Measurements from ENCODE around the gene TARS3. TPM values are rescaled to one million over a fixed set of nuclear protein-coding genes. Genes with fewer than 3 reads are reported as not detected.
A peak's percentile ranks its signal among the peaks of the same experiment; 100 is the strongest.

Gene TARS3
- total and polyA plus RNA-seq, 4 experiments from 2014 or later: 8.9 to 39.8 (median 26.5) TPM

DNA sequence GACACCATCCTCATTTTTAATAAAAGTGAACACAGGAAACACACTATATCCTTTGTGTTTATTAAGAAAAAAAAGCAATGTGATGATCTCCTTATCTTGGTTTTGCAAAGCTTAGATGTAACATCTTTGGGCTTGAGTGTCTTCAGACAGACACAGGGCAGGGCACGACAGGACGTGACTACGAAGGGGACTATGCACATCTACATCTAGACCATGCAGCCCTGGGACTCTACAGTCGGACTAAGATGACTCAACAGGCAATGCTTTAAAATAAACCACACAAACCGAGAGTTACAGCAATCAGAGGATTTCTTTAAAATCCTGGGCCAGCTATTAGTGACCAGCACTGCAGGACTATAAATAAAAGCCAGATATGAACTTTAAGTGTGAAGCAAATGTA lies 49.3 kb downstream of the TARS3 start:
- no peaks in the 10 kb centered on the region for H3K9me3 Mint-ChIP-seq
- no peak overlapping the region for H3K4me3 Mint-ChIP-seq
- H3K27me3 ChIP-seq (ENCODE audit: insufficient read depth, low read length): no peaks in the 10 kb centered on the region
- DNase-seq: no peak
- no peak overlapping the region for H3K4me3 ChIP-seq (ENCODE audit: low read length in 2 of 2)
- H3K27me3 Mint-ChIP-seq: no peaks in the 10 kb centered on the region
- intact Hi-C loops (cut with micrococcal nuclease): no loop called here
- peaks cover 1 to 14% (median 7%) of the 10 kb centered on the region in 4 donors for H3K4me1 Mint-ChIP-seq
- peaks cover 66 to 74% of the 10 kb centered on the region in 2 donors for H3K36me3 Mint-ChIP-seq
- H3K4me1 ChIP-seq (ENCODE audit: insufficient read depth, low read length): no peaks in the 10 kb centered on the region
- H3K27ac ChIP-seq (ENCODE audit: low read depth, low read length): no peak overlapping the region
- peaks cover 45% of the 10 kb centered on the region for H3K36me3 ChIP-seq (ENCODE audit: insufficient read depth, low read length)
- ChIA-PET CTCF (ENCODE audit: partially characterized antibody) (no interaction called here), POLR2A (ENCODE audit: partially characterized antibody) (no interaction called here)
- peak overlapping the region in 2 of 7 donors; percentile 25 to 48 for H3K27ac Mint-ChIP-seq
- H3K9me3 ChIP-seq (ENCODE audit: control insufficient read depth in 1 of 2, low read length in 2 of 2): no peaks in the 10 kb centered on the region

DNA sequence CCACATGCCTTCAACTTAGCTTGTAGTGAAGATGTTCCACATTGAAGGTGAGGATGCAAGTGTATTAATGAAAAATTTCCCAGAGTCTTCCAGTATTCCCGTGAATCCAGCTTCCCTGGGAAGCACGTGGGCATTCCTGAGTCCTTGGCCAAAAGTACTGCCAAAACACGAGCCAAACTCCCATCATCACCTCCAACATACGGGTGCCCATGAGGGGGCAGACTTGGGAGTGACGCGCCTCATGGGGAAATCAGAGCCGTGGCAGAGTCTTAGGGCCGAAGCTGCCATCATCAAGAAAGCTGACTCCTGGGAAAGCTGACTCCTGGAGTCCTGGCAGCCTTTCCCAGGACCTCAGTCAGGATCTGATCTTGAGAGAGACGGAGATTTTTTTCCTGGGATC lies 52.0 kb downstream of the TARS3 start:
- no peaks in the 10 kb centered on the region for H3K27me3 Mint-ChIP-seq
- no peaks in the 10 kb centered on the region for H3K9me3 ChIP-seq (ENCODE audit: control insufficient read depth in 1 of 2, low read length in 2 of 2)
- no peak for DNase-seq
- no peaks in the 10 kb centered on the region for H3K4me1 ChIP-seq (ENCODE audit: insufficient read depth, low read length)
- peaks cover 3 to 10% (median 7%) of the 10 kb centered on the region in 4 donors for H3K4me1 Mint-ChIP-seq
- H3K27me3 ChIP-seq (ENCODE audit: insufficient read depth, low read length): no peaks in the 10 kb centered on the region
- CTCF ChIA-PET (ENCODE audit: partially characterized antibody): no interaction called here
- no peak overlapping the region for H3K4me3 ChIP-seq (ENCODE audit: low read length in 2 of 2)
- H3K27ac ChIP-seq (ENCODE audit: low read depth, low read length): no peak overlapping the region
- no peak overlapping the region for H3K4me3 Mint-ChIP-seq
- intact Hi-C loops (cut with micrococcal nuclease): no loop called here
- no peak overlapping the region for H3K27ac Mint-ChIP-seq
- POLR2A ChIA-PET (ENCODE audit: partially characterized antibody): no interaction called here
- H3K9me3 Mint-ChIP-seq: no peaks in the 10 kb centered on the region
- H3K36me3 ChIP-seq (ENCODE audit: insufficient read depth, low read length): peaks cover 59% of the 10 kb centered on the region
- peaks cover 67 to 78% of the 10 kb centered on the region in 2 donors for H3K36me3 Mint-ChIP-seq

DNA sequence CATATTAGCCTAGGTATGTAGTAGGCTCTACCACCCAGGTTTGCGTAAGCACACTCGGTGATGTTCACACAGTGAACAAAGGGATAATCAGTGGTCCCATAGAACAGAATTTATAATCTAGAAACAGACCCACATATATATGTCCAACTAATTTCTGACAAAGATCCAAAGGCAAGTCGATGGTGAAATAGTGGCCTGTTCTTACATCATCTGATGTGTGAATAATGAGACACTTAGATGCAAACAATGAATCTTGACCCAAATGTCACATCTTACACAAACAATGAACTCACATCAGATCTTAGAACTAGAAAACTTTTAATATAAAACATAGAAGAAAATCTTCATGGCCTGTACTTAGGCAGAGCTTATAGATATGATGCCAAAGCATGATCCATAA lies 54.5 kb downstream of the TARS3 start:
- no peak for DNase-seq
- Histone ChIP-seq H3K27ac (ENCODE audit: low read depth, low read length) (no peak overlapping the region), H3K4me3 (ENCODE audit: low read length in 2 of 2) (no peak overlapping the region), H3K27me3 (ENCODE audit: insufficient read depth, low read length) (no peaks in the 10 kb centered on the region), H3K36me3 (ENCODE audit: insufficient read depth, low read length) (peaks cover 48% of the 10 kb centered on the region), H3K4me1 (ENCODE audit: insufficient read depth, low read length) (no peaks in the 10 kb centered on the region), H3K9me3 (ENCODE audit: control insufficient read depth in 1 of 2, low read length in 2 of 2) (no peaks in the 10 kb centered on the region)
- H3K36me3 Mint-ChIP-seq: peaks cover 60 to 70% of the 10 kb centered on the region in 2 donors
- intact Hi-C loops (cut with micrococcal nuclease): no loop called here
- H3K4me3 Mint-ChIP-seq: no peak overlapping the region
- H3K27ac Mint-ChIP-seq: no peak overlapping the region
- CTCF ChIA-PET (ENCODE audit: partially characterized antibody): no interaction called here
- POLR2A ChIA-PET (ENCODE audit: partially characterized antibody): no interaction called here
- peaks cover 0 to 5% (median 2%) of the 10 kb centered on the region in 4 donors for H3K4me1 Mint-ChIP-seq
- H3K27me3 Mint-ChIP-seq: no peaks in the 10 kb centered on the region
- H3K9me3 Mint-ChIP-seq: no peaks in the 10 kb centered on the region

DNA sequence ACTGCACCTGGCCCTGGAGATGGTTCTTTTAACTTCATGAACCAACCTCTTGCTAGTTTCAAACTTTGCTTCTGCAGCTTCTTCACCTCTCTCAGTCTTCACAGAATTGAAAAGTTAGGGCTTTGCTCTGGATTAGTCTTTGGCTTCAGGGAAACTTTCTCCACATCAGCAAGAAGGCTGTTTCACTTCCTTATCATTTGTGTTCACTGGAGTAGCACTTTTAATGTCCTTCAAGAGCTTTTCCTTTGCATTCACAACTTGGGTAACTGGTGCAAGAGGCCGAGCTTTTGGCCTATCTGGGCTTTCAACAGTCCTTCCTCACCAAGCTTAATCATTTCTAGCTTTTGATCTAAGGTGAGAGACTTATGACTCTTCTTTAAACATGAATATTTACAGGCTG lies 56.4 kb downstream of the TARS3 start:
- Histone ChIP-seq H3K36me3 (ENCODE audit: insufficient read depth, low read length) (peaks cover 36% of the 10 kb centered on the region), H3K4me3 (ENCODE audit: low read length in 2 of 2) (no peak overlapping the region), H3K27me3 (ENCODE audit: insufficient read depth, low read length) (no peaks in the 10 kb centered on the region), H3K9me3 (ENCODE audit: control insufficient read depth in 1 of 2, low read length in 2 of 2) (no peaks in the 10 kb centered on the region), H3K4me1 (ENCODE audit: insufficient read depth, low read length) (no peaks in the 10 kb centered on the region), H3K27ac (ENCODE audit: low read depth, low read length) (no peak overlapping the region)
- intact Hi-C loops (cut with micrococcal nuclease): no loop called here
- no peaks in the 10 kb centered on the region for H3K27me3 Mint-ChIP-seq
- ChIA-PET POLR2A (ENCODE audit: partially characterized antibody) (interaction anchor here (1.4 kb wide), 1 partner anchor 15 kb away, joined by 3 read pairs; no protein-coding TSS in a partner anchor), CTCF (ENCODE audit: partially characterized antibody) (no interaction called here)
- no peak overlapping the region for H3K27ac Mint-ChIP-seq
- no peak overlapping the region for H3K4me3 Mint-ChIP-seq
- no peaks in the 10 kb centered on the region for H3K9me3 Mint-ChIP-seq
- peaks cover 0 to 11% (median 7%) of the 10 kb centered on the region in 4 donors for H3K4me1 Mint-ChIP-seq
- DNase-seq: no peak
- H3K36me3 Mint-ChIP-seq: peaks cover 45 to 67% of the 10 kb centered on the region in 2 donors

DNA sequence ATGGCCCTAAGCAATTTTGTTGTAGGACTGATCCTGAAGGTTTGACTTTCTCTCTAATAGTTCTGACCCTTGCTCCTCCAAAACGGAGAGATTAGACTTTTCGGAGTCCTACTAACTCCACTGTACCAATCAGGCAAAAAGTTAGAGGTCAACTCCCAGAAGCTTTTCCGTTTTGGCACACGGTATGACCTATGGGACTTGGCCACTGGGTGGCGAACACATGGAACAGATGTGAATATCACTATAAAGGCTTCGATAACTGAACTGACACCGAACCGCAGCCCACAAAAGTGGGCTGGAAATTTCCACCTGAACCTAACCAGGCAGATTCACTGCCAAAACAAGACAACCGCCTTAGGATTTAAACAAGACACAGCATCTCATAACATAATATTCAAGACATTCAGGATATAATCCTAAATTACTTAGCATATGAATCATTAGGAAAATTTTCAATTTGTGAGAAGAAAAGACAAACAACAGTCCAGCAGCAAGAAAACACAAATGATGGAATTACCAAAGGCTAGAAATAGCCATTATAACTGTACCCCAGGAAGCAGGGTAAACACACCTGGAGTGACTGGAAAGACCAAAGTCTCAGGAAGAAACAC lies 59.9 kb downstream of the TARS3 start:
- Mint-ChIP-seq H3K27me3 (no peaks in the 10 kb centered on the region), H3K4me3 (no peak overlapping the region), H3K27ac (peak overlapping the region in 3 of 7 donors; percentile 36 to 77 (median 37)), H3K4me1 (peaks cover 0 to 11% (median 7%) of the 10 kb centered on the region in 4 donors), H3K9me3 (no peaks in the 10 kb centered on the region), H3K36me3 (peaks cover 24 to 57% of the 10 kb centered on the region in 2 donors)
- H3K27ac ChIP-seq (ENCODE audit: low read depth, low read length): no peak overlapping the region
- no peaks in the 10 kb centered on the region for H3K4me1 ChIP-seq (ENCODE audit: insufficient read depth, low read length)
- POLR2A ChIA-PET (ENCODE audit: partially characterized antibody): no interaction called here
- no peak for DNase-seq
- no peak overlapping the region for H3K4me3 ChIP-seq (ENCODE audit: low read length in 2 of 2)
- no peaks in the 10 kb centered on the region for H3K27me3 ChIP-seq (ENCODE audit: insufficient read depth, low read length)
- H3K36me3 ChIP-seq (ENCODE audit: insufficient read depth, low read length): peaks cover 15% of the 10 kb centered on the region
- CTCF ChIA-PET (ENCODE audit: partially characterized antibody): no interaction called here
- H3K9me3 ChIP-seq (ENCODE audit: control insufficient read depth in 1 of 2, low read length in 2 of 2): no peaks in the 10 kb centered on the region
- intact Hi-C loops (cut with micrococcal nuclease): no loop called here

DNA sequence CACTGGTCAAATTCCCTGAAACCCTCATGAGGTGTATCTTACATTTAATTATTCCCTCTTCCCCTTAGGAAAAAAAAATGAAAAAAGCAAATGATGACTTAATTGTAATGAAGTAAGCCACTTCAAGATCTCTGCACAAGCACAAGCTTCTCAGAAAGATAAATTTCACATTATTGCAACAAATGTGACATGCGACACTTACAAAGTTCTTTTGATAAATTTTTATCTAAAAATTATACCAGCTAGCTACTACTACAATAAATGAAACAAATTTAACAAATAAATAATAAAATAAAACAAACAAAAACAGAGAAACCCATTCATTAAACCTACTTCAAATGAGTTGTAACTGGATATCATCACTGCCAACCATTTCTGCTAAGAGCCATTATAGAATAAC lies 62.1 kb downstream of the TARS3 start:
- no peaks in the 10 kb centered on the region for H3K27me3 Mint-ChIP-seq
- POLR2A ChIA-PET (ENCODE audit: partially characterized antibody): interaction anchor here (1.0 kb wide), 1 partner anchor 9 kb away, joined by 3 read pairs; no protein-coding TSS in a partner anchor

DNA sequence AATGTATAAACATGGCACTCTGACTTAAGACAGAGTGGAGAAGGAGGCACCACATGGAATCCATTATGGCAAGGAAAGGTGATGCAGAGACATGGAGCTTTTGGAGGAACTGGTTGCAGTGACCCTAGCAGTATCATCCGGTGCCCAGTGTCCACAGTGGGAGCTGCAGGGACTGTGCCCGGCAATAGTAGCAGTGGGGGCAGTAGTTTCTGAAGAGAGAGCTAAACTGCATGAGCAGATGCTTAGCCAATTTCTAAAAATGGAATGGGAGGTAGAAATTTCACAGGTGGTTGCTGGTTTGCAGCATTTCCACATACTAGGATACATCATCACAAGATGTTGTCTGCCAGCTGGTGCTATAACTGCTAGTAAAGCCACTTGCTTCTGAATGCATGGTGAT lies 64.3 kb downstream of the TARS3 start:
- intact Hi-C loops (cut with micrococcal nuclease): no loop called here
- no peaks in the 10 kb centered on the region for H3K9me3 Mint-ChIP-seq
- CTCF ChIA-PET (ENCODE audit: partially characterized antibody): interaction anchor here (1.0 kb wide), 2 partner anchors 17 to 19 kb away, joined by 3 read pairs; no protein-coding TSS in a partner anchor

More for the DNA sequence above, 62.1 kb downstream of the TARS3 start:
- Histone ChIP-seq H3K4me1 (ENCODE audit: insufficient read depth, low read length) (no peaks in the 10 kb centered on the region), H3K27me3 (ENCODE audit: insufficient read depth, low read length) (no peaks in the 10 kb centered on the region), H3K4me3 (ENCODE audit: low read length in 2 of 2) (no peak overlapping the region), H3K27ac (ENCODE audit: low read depth, low read length) (no peak overlapping the region), H3K9me3 (ENCODE audit: control insufficient read depth in 1 of 2, low read length in 2 of 2) (no peaks in the 10 kb centered on the region), H3K36me3 (ENCODE audit: insufficient read depth, low read length) (peaks cover 9% of the 10 kb centered on the region)
- no peak overlapping the region for H3K4me3 Mint-ChIP-seq
- H3K4me1 Mint-ChIP-seq: peaks cover 0 to 9% (median 7%) of the 10 kb centered on the region in 4 donors
- peak overlapping the region in 1 of 7 donors; percentile 44 for H3K27ac Mint-ChIP-seq
- no peak for DNase-seq
- no peaks in the 10 kb centered on the region for H3K9me3 Mint-ChIP-seq
- CTCF ChIA-PET (ENCODE audit: partially characterized antibody): interaction anchor here (1.5 kb wide), 1 partner anchor 20 kb away, joined by 3 read pairs; no protein-coding TSS in a partner anchor
- peaks cover 13 to 54% of the 10 kb centered on the region in 2 donors for H3K36me3 Mint-ChIP-seq
- intact Hi-C loops (cut with micrococcal nuclease): no loop called here

More for the DNA sequence above, 64.3 kb downstream of the TARS3 start:
- no peaks in the 10 kb centered on the region for H3K9me3 ChIP-seq (ENCODE audit: control insufficient read depth in 1 of 2, low read length in 2 of 2)
- no peaks in the 10 kb centered on the region for H3K27me3 Mint-ChIP-seq
- POLR2A ChIA-PET (ENCODE audit: partially characterized antibody): no interaction called here
- peaks cover 7 to 55% of the 10 kb centered on the region in 2 donors for H3K36me3 Mint-ChIP-seq
- H3K4me3 ChIP-seq (ENCODE audit: low read length in 2 of 2): no peak overlapping the region
- no peak overlapping the region for H3K4me3 Mint-ChIP-seq
- no peaks in the 10 kb centered on the region for H3K4me1 ChIP-seq (ENCODE audit: insufficient read depth, low read length)
- peaks cover 0 to 9% (median 7%) of the 10 kb centered on the region in 4 donors for H3K4me1 Mint-ChIP-seq
- peaks cover 12% of the 10 kb centered on the region for H3K36me3 ChIP-seq (ENCODE audit: insufficient read depth, low read length)
- H3K27me3 ChIP-seq (ENCODE audit: insufficient read depth, low read length): no peaks in the 10 kb centered on the region
- DNase-seq: no peak
- peak overlapping the region in 1 of 7 donors; percentile 29 for H3K27ac Mint-ChIP-seq
- H3K27ac ChIP-seq (ENCODE audit: low read depth, low read length): no peak overlapping the region
